ENCODE data around the gene ZFPL1. TPM values are rescaled to one million over a fixed set of nuclear protein-coding genes. Genes with fewer than 3 reads are reported as not detected.

Gene ZFPL1
- total and polyA plus RNA-seq, 2 donors: 16.8 to 42.5 TPM

- Histone ChIP-seq H3K36me3 (ENCODE audit: control insufficient read depth in 2 of 2, insufficient read depth in 2 of 2, low read length in 1 of 2) (peaks cover 30 to 46% of the 10 kb centered on the region in 2 donors), H3K27me3 (ENCODE audit: control insufficient read depth in 2 of 2, insufficient read depth in 1 of 2, low read length in 1 of 2) (peaks cover 0 to 3% of the 10 kb centered on the region in 2 donors), H3K9me3 (ENCODE audit: control insufficient read depth in 2 of 2, insufficient read depth in 1 of 2, low read length in 1 of 2) (peaks cover 0 to 9% of the 10 kb centered on the region in 2 donors), H3K4me1 (ENCODE audit: control insufficient read depth in 2 of 2, insufficient read depth in 2 of 2, low read length in 2 of 2) (peaks cover 14 to 39% of the 10 kb centered on the region in 2 donors), H3K4me3 (ENCODE audit: low read length in 2 of 2) (no peak overlapping the region), H3K27ac (ENCODE audit: low read depth in 1 of 2, low read length in 1 of 2) (no peak overlapping the region)
- WGBS: 97% methylated on average over 36 of the region's 36 CpGs
- no peak for DNase-seq (ENCODE audit: low read depth in 6 of 9, low spot score in 9 of 9)
These were observed 25.5 kb downstream of the ZFPL1 start for GRCh38 chr11:65109231-65110198.

- whole genome bisulfite sequencing: 26% methylated on average over 18 of the region's 18 CpGs
- peak overlapping the region in 1 of 2 donors; percentile 58 for H3K27ac ChIP-seq (ENCODE audit: low read depth in 1 of 2, low read length in 1 of 2)
- H3K4me1 ChIP-seq (ENCODE audit: control insufficient read depth in 2 of 2, insufficient read depth in 2 of 2, low read length in 2 of 2): peaks cover 14 to 42% of the 10 kb centered on the region in 2 donors
- H3K36me3 ChIP-seq (ENCODE audit: control insufficient read depth in 2 of 2, insufficient read depth in 2 of 2, low read length in 1 of 2): peaks cover 35 to 47% of the 10 kb centered on the region in 2 donors
- H3K27me3 ChIP-seq (ENCODE audit: control insufficient read depth in 2 of 2, insufficient read depth in 1 of 2, low read length in 1 of 2): peaks cover 0 to 3% of the 10 kb centered on the region in 2 donors
- DNase-seq (ENCODE audit: low read depth in 6 of 9, low spot score in 9 of 9): peak; percentile 71 to 93 (median 84)
- no peak overlapping the region for H3K4me3 ChIP-seq (ENCODE audit: low read length in 2 of 2)
- peaks cover 0 to 9% of the 10 kb centered on the region in 2 donors for H3K9me3 ChIP-seq (ENCODE audit: control insufficient read depth in 2 of 2, insufficient read depth in 1 of 2, low read length in 1 of 2)
These were observed 26.4 kb downstream of the ZFPL1 start for GRCh38 chr11:65110354-65110861.

GRCh38 chr11:65111159-65111743 lies 27.2 kb downstream of the ZFPL1 start:
- peak overlapping the region; percentile 67 to 78 for H3K4me3 ChIP-seq (ENCODE audit: low read length in 2 of 2)
- 71% methylated on average over 31 of the region's 31 CpGs for WGBS

GRCh38 chr11:65111744-65112545 lies 27.9 kb downstream of the ZFPL1 start, which contains the start of gene TM7SF2:
TSS of gene TM7SF2 (plus strand) at chr11:65111872. CDS start at chr11:65112016, 144 bp downstream.
- WGBS: under 1% methylated on average over 64 of the region's 64 CpGs
- peaks cover 21 to 57% of the 10 kb centered on the region in 2 donors for H3K4me1 ChIP-seq (ENCODE audit: control insufficient read depth in 2 of 2, insufficient read depth in 2 of 2, low read length in 2 of 2)

More at GRCh38 chr11:65111159-65111743, 27.2 kb downstream of the ZFPL1 start:
- peaks cover 35 to 46% of the 10 kb centered on the region in 2 donors for H3K36me3 ChIP-seq (ENCODE audit: control insufficient read depth in 2 of 2, insufficient read depth in 2 of 2, low read length in 1 of 2)
- H3K27ac ChIP-seq (ENCODE audit: low read depth in 1 of 2, low read length in 1 of 2): peak overlapping the region in 1 of 2 donors; percentile 15
- peaks cover 16 to 51% of the 10 kb centered on the region in 2 donors for H3K4me1 ChIP-seq (ENCODE audit: control insufficient read depth in 2 of 2, insufficient read depth in 2 of 2, low read length in 2 of 2)
- peaks cover 0 to 9% of the 10 kb centered on the region in 2 donors for H3K9me3 ChIP-seq (ENCODE audit: control insufficient read depth in 2 of 2, insufficient read depth in 1 of 2, low read length in 1 of 2)
- peaks cover 0 to 3% of the 10 kb centered on the region in 2 donors for H3K27me3 ChIP-seq (ENCODE audit: control insufficient read depth in 2 of 2, insufficient read depth in 1 of 2, low read length in 1 of 2)
- DNase-seq (ENCODE audit: low read depth in 6 of 9, low spot score in 9 of 9): no peak

GRCh38 chr11:65112546-65113360 lies 28.7 kb downstream of the ZFPL1 start:
- DNase-seq (ENCODE audit: low read depth in 6 of 9, low spot score in 9 of 9): peak in 5 of 9 donors; percentile 55 to 87 (median 76)
- WGBS: under 1% methylated on average over 57 of the region's 57 CpGs
- peaks cover 21 to 58% of the 10 kb centered on the region in 2 donors for H3K4me1 ChIP-seq (ENCODE audit: control insufficient read depth in 2 of 2, insufficient read depth in 2 of 2, low read length in 2 of 2)
- H3K36me3 ChIP-seq (ENCODE audit: control insufficient read depth in 2 of 2, insufficient read depth in 2 of 2, low read length in 1 of 2): peaks cover 29 to 41% of the 10 kb centered on the region in 2 donors
- H3K4me3 ChIP-seq (ENCODE audit: low read length in 2 of 2): peak overlapping the region; percentile 67 to 78
- peaks cover 0 to 3% of the 10 kb centered on the region in 2 donors for H3K27me3 ChIP-seq (ENCODE audit: control insufficient read depth in 2 of 2, insufficient read depth in 1 of 2, low read length in 1 of 2)
- H3K27ac ChIP-seq (ENCODE audit: low read depth in 1 of 2, low read length in 1 of 2): peak overlapping the region; percentile 86 to 93
- peaks cover 0 to 12% of the 10 kb centered on the region in 2 donors for H3K9me3 ChIP-seq (ENCODE audit: control insufficient read depth in 2 of 2, insufficient read depth in 1 of 2, low read length in 1 of 2)

More at GRCh38 chr11:65111744-65112545, 27.9 kb downstream of the ZFPL1 start, which contains the start of gene TM7SF2:
- H3K36me3 ChIP-seq (ENCODE audit: control insufficient read depth in 2 of 2, insufficient read depth in 2 of 2, low read length in 1 of 2): peaks cover 35 to 49% of the 10 kb centered on the region in 2 donors
- peaks cover 0 to 3% of the 10 kb centered on the region in 2 donors for H3K27me3 ChIP-seq (ENCODE audit: control insufficient read depth in 2 of 2, insufficient read depth in 1 of 2, low read length in 1 of 2)
- H3K9me3 ChIP-seq (ENCODE audit: control insufficient read depth in 2 of 2, insufficient read depth in 1 of 2, low read length in 1 of 2): peaks cover 0 to 10% of the 10 kb centered on the region in 2 donors
- DNase-seq (ENCODE audit: low read depth in 6 of 9, low spot score in 9 of 9): peak; percentile 69 to 97 (median 92)
- H3K27ac ChIP-seq (ENCODE audit: low read depth in 1 of 2, low read length in 1 of 2): peak within 1 kb of the TSS; percentile 86 to 93
- peak within 1 kb of the TSS; percentile 67 to 78 for H3K4me3 ChIP-seq (ENCODE audit: low read length in 2 of 2)

- Histone ChIP-seq H3K27ac (ENCODE audit: low read depth in 1 of 2, low read length in 1 of 2) (peak overlapping the region; percentile 86 to 93), H3K36me3 (ENCODE audit: control insufficient read depth in 2 of 2, insufficient read depth in 2 of 2, low read length in 1 of 2) (peaks cover 23 to 41% of the 10 kb centered on the region in 2 donors), H3K9me3 (ENCODE audit: control insufficient read depth in 2 of 2, insufficient read depth in 1 of 2, low read length in 1 of 2) (peaks cover 0 to 12% of the 10 kb centered on the region in 2 donors), H3K27me3 (ENCODE audit: control insufficient read depth in 2 of 2, insufficient read depth in 1 of 2, low read length in 1 of 2) (peaks cover 0 to 3% of the 10 kb centered on the region in 2 donors), H3K4me1 (ENCODE audit: control insufficient read depth in 2 of 2, insufficient read depth in 2 of 2, low read length in 2 of 2) (peaks cover 21 to 60% of the 10 kb centered on the region in 2 donors), H3K4me3 (ENCODE audit: low read length in 2 of 2) (peak overlapping the region; percentile 67 to 78)
- no peak for DNase-seq (ENCODE audit: low read depth in 6 of 9, low spot score in 9 of 9)
- 39% methylated on average over 14 of the region's 14 CpGs for WGBS
These were observed 29.3 kb downstream of the ZFPL1 start for GRCh38 chr11:65113361-65113756.

GRCh38 chr11:65113839-65114238 lies 29.8 kb downstream of the ZFPL1 start:
- Histone ChIP-seq H3K9me3 (ENCODE audit: control insufficient read depth in 2 of 2, insufficient read depth in 1 of 2, low read length in 1 of 2) (peaks cover 0 to 12% of the 10 kb centered on the region in 2 donors), H3K27me3 (ENCODE audit: control insufficient read depth in 2 of 2, insufficient read depth in 1 of 2, low read length in 1 of 2) (peaks cover 0 to 3% of the 10 kb centered on the region in 2 donors), H3K36me3 (ENCODE audit: control insufficient read depth in 2 of 2, insufficient read depth in 2 of 2, low read length in 1 of 2) (peaks cover 20 to 43% of the 10 kb centered on the region in 2 donors), H3K27ac (ENCODE audit: low read depth in 1 of 2, low read length in 1 of 2) (no peak overlapping the region), H3K4me1 (ENCODE audit: control insufficient read depth in 2 of 2, insufficient read depth in 2 of 2, low read length in 2 of 2) (peaks cover 21 to 60% of the 10 kb centered on the region in 2 donors), H3K4me3 (ENCODE audit: low read length in 2 of 2) (no peak overlapping the region)
- 95% methylated on average over 6 of the region's 6 CpGs for WGBS
- DNase-seq (ENCODE audit: low read depth in 6 of 9, low spot score in 9 of 9): no peak

Measured in thymus (tissue), 11 donors.